D721Med (cell line): ENCODE results near the gene CCDC148.

Experiments used
- DNase-seq: peaks from one replicate; pipeline ENCODE4 v3.0.0; 2011; ENCODE audit warnings: low spot score; ENCODE audit not compliant: insufficient read length
- FAIRE-seq: peaks from 2 replicates; lab custom pipeline; 2011; peaks lifted over from hg19 to GRCh38; lab: Jason Lieb, UNC
- TF ChIP-seq, protein P1 (sequence below): IDR thresholded peaks from 2 replicates; pipeline ENCODE4 v1.5.1; 2012; ENCODE audit warnings: mild to moderate bottlenecking, control low read depth; ENCODE audit not compliant: insufficient read depth; ENCODE audit errors: missing control alignments

CCDC148 gene

DNA sequence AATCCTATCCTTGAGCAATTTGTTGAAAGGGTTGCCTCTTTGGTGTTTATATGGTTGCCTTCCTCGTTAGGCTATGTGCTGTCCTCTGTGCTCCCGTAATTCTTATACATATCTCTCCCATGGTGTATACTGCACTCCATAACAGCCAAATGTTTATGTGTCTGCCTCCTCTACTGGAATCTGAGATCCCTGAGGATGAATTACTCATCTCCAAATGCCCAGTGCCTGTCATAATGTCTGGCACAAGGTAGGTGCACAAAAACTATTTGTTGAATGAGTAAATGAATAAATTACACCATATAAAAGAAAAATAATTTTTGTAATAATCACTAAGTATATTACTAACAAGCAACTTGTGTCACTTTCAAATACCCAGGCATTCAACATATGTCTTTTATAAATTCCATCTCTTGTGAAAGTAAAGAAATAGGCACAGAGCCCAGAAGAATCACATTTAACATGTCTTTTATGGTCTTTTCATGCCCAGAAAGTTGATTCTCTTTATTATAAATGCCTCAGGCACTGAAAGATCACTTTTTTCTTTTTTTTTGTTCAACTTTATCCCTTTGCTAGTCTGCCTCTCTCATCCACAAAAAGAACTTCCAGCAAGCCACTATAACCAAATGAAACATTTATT is 164.9 kb downstream of the CCDC148 start:
- FAIRE-seq, result no peak
- TF ChIP-seq, protein P1, sequence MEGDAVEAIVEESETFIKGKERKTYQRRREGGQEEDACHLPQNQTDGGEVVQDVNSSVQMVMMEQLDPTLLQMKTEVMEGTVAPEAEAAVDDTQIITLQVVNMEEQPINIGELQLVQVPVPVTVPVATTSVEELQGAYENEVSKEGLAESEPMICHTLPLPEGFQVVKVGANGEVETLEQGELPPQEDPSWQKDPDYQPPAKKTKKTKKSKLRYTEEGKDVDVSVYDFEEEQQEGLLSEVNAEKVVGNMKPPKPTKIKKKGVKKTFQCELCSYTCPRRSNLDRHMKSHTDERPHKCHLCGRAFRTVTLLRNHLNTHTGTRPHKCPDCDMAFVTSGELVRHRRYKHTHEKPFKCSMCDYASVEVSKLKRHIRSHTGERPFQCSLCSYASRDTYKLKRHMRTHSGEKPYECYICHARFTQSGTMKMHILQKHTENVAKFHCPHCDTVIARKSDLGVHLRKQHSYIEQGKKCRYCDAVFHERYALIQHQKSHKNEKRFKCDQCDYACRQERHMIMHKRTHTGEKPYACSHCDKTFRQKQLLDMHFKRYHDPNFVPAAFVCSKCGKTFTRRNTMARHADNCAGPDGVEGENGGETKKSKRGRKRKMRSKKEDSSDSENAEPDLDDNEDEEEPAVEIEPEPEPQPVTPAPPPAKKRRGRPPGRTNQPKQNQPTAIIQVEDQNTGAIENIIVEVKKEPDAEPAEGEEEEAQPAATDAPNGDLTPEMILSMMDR, result no peak

DNA sequence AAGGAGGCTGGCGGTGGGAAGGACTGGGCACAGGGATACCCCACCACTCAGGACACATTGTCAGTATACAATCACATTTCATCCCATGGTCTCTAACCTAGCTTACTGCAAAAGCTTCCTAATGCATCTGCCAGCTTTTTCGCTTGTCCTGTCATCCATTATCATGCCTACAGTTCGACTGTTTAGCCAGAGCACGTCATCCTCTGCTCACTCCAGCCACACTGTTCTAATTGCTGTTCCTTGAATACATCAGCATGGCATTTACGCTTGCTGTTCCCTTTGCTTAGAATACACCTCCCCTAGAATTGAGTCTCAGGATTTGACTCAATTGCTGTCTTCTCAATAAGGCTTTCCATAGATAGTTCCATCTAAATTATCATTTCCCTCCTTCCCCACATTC is 166.3 kb downstream of the CCDC148 start:
- TF ChIP-seq, protein P1, result no peak
- FAIRE-seq (no peak), DNase-seq (no peak)

More for the DNA sequence above, 164.9 kb downstream of the CCDC148 start:
- DNase-seq, result no peak

DNA sequence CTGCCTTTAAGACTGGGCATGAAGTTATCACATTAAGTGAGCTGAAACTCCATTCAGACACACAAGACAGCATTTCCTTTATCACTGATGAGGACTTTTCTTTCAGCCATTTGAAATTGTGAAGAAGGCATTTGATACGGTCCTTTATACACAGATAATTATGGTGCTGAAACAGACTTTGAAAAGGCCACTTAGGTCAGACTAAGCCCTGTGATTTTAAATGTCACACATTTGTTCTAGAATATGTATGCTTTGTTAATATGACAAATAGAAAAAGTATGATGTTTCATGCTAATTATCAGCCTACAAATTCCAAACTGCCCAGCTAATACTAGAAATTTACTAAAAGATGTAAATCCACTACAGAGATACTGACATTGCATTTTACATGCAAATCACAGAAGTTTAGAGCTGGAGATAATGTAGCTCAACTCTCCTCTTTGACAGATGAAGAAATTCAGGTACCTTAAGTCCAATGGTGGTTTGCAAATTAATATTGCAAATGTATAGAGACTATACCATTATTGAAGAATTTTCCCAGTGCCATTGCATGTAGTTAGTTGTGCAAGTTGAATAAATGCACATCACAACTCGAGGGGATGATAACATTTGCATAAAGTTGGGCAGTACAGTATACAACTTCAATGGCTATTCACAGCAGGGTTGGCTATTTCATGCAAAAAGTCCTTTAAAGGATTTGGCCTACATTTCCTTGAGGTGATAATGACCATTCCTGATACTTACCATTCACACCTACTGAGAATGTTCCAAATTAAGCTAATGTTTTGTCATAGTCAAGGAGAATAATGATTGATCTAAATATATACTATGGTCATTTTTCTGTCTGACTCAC is 179.7 kb downstream of the CCDC148 start:
- TF ChIP-seq, protein P1, result no peak
- no peak for DNase-seq
- FAIRE-seq, result no peak

DNA sequence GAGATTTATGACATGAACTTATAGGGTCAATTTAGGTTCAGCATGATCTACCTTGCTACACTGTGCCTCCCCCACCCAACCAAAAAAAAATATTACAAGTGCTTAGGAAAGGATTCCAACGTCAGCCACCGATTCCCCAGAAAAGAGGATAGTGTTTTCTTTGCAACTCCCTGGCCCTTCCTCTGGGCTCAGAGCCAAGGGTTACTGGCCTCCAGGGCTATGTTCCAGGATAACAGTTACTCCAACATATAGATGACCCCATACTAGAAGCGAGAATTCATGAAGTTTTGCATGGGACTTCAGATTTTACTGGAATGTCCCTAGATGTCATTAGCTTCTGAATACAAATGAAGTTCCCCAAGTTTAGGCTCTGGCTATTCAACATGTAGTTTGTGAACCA is 182.8 kb downstream of the CCDC148 start:
- FAIRE-seq, result no peak
- TF ChIP-seq, protein P1, result no peak
- no peak for DNase-seq

DNA sequence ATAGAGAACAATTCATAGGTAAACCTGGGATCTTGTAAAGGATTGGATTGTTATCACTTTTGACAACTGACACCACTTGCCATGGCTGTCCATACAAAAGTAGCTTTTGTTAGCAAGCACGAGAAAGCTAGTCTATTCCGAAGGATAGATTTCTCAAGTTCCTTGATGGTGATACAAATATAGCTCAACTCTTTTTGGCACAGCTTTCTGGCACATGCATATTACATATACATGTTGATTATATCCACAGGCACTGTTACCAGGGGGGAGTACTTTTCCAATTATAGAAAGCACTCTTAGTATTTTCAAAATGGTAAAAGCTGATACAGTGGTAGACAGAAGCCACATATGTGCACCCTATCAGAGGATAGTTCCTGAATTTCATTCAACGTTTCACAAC is 186.0 kb downstream of the CCDC148 start:
- TF ChIP-seq, protein P1, result no peak
- DNase-seq (no peak), FAIRE-seq (no peak)

DNA sequence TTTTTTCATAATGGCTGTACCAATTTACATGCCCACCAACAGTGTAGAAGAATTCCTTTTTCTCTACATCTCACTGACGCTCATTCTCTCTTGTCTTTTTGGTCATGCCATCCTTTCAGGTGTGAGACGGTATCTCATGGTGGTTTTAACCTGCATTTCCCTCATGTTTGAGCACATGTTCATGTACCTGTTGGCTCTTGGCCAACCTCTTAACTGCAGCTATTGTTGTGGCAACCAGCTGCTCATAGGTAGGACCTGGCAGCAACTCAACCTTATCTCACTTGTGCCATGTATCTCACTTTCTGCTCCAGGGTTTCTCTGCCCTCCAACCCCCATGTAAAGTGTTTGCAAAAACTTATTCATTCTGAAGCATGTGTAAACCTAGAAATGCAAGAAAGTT is 187.4 kb downstream of the CCDC148 start:
- DNase-seq (no peak), FAIRE-seq (no peak)
- TF ChIP-seq, protein P1, result no peak

DNA sequence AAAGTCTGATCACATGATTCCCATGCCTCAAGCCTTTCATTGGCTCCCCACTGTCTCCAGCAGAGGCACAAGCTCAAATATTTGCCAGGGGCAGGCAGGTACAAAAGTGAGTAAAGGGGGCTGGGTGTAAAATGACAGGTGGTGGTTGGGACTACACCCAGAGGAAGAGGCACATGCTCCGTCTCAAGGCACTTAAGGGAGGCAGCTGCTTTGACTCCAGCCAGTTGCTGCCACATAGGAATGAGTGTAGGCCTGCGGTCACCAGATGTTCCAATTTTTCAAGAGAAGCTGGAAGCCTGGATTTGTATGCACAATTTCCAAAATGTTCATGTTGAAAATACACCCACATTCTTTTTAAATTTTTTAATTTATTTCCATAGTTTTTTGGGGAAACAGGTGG is 190.4 kb downstream of the CCDC148 start:
- FAIRE-seq (no peak), DNase-seq (no peak)
- TF ChIP-seq, protein P1, result no peak
